SK-N-SH treated with all-trans-retinoic acid at 6 μM for 48 hours (cell line): ENCODE data around the gene TNK1.

Experiments used
- ARNTL ChIP-seq: fragments of 450-650 bp; formaldehyde crosslinking; IDR thresholded peaks from 2 replicates; pipeline ENCODE4 v1.5.0; 2020; ENCODE audit warnings: low read depth, mild to moderate bottlenecking, moderate library complexity, borderline replicate concordance
- CSDC2 ChIP-seq: fragments of 250-450 bp; sonication (Bioruptor Pico); IDR thresholded peaks from 2 replicates; pipeline ENCODE4 v1.5.0; 2020; ENCODE audit warnings: mild to moderate bottlenecking, moderate library complexity
- CSRNP3 ChIP-seq: fragments of 250-450 bp; sonication (Bioruptor Pico); IDR thresholded peaks from 2 replicates; pipeline ENCODE4 v1.5.1; 2021; ENCODE audit warnings: mild to moderate bottlenecking, moderate library complexity
- ESRRG ChIP-seq: fragments of 250-450 bp; sonication (Bioruptor Pico); IDR thresholded peaks from 2 replicates; pipeline ENCODE4 v1.6.1; 2021; ENCODE audit warnings: mild to moderate bottlenecking
- GLIS3 ChIP-seq: fragments of 250-450 bp; sonication (Bioruptor Pico); IDR thresholded peaks from 2 replicates; pipeline ENCODE4 v1.5.0; 2020; ENCODE audit warnings: mild to moderate bottlenecking, moderate library complexity
- OSR1 ChIP-seq: fragments of 250-450 bp; sonication (Bioruptor Pico); IDR thresholded peaks from 2 replicates; pipeline ENCODE4 v1.8.0; 2022; ENCODE audit warnings: moderate library complexity, mild to moderate bottlenecking, inconsistent platforms
- POU6F1 ChIP-seq: fragments of 250-450 bp; sonication (Bioruptor Pico); IDR thresholded peaks from 2 replicates; pipeline ENCODE4 v1.8.0; 2021; ENCODE audit warnings: low read depth, mild to moderate bottlenecking, moderate library complexity, borderline replicate concordance
- RARB ChIP-seq: fragments of 250-450 bp; sonication (Bioruptor Pico); IDR thresholded peaks from 2 replicates; pipeline ENCODE4 v1.8.0; 2021; ENCODE audit warnings: mild to moderate bottlenecking, moderate library complexity
- ZFP3 ChIP-seq: fragments of 250-450 bp; sonication (Bioruptor Pico); IDR thresholded peaks from 2 replicates; pipeline ENCODE4 v1.5.0; 2020; ENCODE audit warnings: mild to moderate bottlenecking, moderate library complexity
- ZFP30 ChIP-seq: fragments of 450-650 bp; formaldehyde crosslinking; IDR thresholded peaks from 2 replicates; pipeline ENCODE4 v1.5.0; 2022; ENCODE audit warnings: mild to moderate bottlenecking, moderate library complexity
- ZNF565 ChIP-seq: fragments of 450-650 bp; formaldehyde crosslinking; conservative IDR thresholded peaks from 2 replicates; pipeline ENCODE4 v1.5.0; 2020; ENCODE audit warnings: low read depth, mild to moderate bottlenecking, moderate library complexity
- TF ChIP-seq, protein P1 (sequence below): fragments of 250-450 bp; sonication (Bioruptor Pico); IDR thresholded peaks from 2 replicates; pipeline ENCODE4 v1.8.0; 2020; ENCODE audit warnings: mild to moderate bottlenecking, moderate library complexity, borderline replicate concordance

DNA sequence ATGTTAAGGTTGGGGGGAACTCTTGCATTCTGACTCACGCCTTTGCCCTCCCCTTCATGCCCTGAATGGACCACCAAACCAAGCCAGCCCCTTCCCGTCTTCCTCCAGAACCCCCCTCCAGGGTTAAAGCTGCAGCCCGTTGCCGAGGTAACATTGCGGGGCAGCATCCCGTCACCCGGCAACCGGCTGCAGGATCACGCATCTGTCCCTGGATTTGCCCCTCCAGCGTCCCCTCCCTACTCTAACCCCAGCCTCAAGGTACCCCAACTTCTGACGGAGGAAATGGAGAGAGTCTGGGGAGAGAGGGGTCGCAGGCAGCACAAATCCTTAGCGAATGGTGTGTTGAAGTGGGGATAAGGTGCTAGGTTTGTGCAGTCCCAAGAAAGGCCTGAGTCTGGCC lies 26.2 kb downstream of the TNK1 start:
- TF ChIP-seq CSDC2 (CRISPR knock-in tag) (no peak), GLIS3 (no peak), ARNTL (CRISPR knock-in tag) (no peak), RARB (no peak), ZFP30 (CRISPR knock-in tag) (no peak), CSRNP3 (CRISPR knock-in tag) (no peak), OSR1 (CRISPR knock-in tag) (no peak), ZNF565 (CRISPR knock-in tag) (no peak), ESRRG (CRISPR knock-in tag) (no peak), ZFP3 (CRISPR knock-in tag) (no peak), POU6F1 (CRISPR knock-in tag) (no peak)
- TF ChIP-seq, protein P1, sequence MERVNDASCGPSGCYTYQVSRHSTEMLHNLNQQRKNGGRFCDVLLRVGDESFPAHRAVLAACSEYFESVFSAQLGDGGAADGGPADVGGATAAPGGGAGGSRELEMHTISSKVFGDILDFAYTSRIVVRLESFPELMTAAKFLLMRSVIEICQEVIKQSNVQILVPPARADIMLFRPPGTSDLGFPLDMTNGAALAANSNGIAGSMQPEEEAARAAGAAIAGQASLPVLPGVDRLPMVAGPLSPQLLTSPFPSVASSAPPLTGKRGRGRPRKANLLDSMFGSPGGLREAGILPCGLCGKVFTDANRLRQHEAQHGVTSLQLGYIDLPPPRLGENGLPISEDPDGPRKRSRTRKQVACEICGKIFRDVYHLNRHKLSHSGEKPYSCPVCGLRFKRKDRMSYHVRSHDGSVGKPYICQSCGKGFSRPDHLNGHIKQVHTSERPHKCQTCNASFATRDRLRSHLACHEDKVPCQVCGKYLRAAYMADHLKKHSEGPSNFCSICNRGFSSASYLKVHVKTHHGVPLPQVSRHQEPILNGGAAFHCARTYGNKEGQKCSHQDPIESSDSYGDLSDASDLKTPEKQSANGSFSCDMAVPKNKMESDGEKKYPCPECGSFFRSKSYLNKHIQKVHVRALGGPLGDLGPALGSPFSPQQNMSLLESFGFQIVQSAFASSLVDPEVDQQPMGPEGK (CRISPR knock-in tag), result no peak
